Measurements from ENCODE around the gene CD79B.

Gene CD79B

DNA sequence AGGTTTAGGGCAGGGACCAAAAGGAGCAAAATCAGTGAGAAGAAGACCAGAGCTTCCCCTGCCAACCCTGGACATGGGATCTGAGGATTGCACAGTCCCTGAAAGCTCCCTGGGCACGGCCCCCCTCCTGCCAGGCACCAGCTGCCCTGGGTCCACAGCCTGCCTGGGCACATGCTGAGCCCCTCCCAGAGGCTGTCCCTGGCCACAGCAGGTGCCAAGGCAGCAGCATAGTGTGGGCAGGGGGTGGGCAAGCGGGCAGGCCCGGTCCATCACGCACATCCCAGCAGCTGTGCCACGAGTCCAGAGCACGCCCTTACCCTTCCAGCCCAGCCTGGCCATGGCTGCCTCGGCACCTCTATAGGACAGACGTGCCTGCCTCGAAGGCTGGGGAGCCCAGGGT lies 27.9 kb upstream of the CD79B start:
- in situ Hi-C loops (cut with HindIII; ENCODE audit: low pct_ligation_motif_present, low sequenced_read_pairs) = no loop called here
- Histone ChIP-seq H3K27ac (no peak overlapping the region), H3K4me3 (ENCODE audit: low read depth, low read length) (no peak overlapping the region), H3K27me3 (replicated peaks) (no peaks in the 10 kb centered on the region), H3K36me3 (replicated peaks) (no peaks in the 10 kb centered on the region)
- TF ChIP-seq, protein P1, sequence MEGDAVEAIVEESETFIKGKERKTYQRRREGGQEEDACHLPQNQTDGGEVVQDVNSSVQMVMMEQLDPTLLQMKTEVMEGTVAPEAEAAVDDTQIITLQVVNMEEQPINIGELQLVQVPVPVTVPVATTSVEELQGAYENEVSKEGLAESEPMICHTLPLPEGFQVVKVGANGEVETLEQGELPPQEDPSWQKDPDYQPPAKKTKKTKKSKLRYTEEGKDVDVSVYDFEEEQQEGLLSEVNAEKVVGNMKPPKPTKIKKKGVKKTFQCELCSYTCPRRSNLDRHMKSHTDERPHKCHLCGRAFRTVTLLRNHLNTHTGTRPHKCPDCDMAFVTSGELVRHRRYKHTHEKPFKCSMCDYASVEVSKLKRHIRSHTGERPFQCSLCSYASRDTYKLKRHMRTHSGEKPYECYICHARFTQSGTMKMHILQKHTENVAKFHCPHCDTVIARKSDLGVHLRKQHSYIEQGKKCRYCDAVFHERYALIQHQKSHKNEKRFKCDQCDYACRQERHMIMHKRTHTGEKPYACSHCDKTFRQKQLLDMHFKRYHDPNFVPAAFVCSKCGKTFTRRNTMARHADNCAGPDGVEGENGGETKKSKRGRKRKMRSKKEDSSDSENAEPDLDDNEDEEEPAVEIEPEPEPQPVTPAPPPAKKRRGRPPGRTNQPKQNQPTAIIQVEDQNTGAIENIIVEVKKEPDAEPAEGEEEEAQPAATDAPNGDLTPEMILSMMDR (IDR thresholded peaks at IDR 0.05; ENCODE audit: low read depth, low read length, missing control alignments) = no peak
- DNase-seq = no peak

DNA sequence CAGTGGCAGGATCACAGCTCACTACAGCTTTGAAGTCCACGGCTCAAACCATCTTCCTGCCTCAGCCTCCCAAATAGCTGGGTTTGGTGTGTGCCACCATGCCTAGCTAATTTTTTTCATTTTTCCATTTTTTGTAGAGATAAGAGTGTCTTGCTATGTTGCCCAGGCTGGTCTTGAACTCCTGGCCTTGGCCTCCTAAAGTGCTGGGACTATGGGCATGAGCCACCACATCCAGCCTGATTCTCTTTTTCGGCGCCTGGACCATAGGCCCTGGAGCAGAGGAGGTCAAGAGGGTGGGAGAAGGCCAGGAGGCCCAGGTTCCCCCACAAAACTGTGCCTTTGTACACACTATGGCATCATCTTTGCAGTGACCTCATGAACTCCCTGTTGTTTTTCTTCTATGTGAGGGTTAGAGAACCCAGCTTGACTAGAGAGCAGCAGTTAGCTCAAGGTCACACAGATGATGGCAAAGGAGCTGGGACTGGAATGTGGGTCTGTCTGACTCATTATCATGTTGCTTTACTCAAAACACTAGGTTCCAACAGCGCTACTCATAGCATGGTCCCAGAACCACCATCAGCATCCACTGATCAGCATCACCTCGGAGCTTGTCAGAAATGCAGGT lies 24.3 kb upstream of the CD79B start:
- no peak overlapping the region for H3K4me3 ChIP-seq (ENCODE audit: low read depth, low read length)
- DNase-seq = peak; percentile 49
- TF ChIP-seq, protein P1 (IDR thresholded peaks at IDR 0.05; ENCODE audit: low read depth, low read length, missing control alignments) = no peak

DNA sequence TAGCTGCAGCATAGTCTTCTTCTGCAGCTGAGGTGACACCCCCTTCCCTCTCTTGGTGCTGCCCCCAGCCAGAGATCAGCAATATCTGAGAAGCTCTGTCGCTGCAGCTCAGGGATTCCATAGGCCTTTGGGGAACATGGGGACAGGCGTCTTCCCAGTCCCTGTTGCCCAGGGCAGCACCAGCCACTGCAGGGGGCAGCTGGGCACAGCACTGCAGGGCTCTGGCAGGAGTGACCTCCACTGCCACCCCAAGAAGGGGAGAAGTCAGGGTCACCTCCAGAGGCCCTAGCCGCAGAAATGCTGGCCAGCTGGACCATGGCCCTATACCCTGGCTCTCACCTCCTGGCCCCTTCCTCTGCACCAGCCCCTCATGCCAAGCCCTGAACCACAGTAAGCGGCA lies 23.7 kb upstream of the CD79B start:
- in situ Hi-C loops (cut with HindIII; ENCODE audit: low pct_ligation_motif_present, low sequenced_read_pairs) = no loop called here
- Histone ChIP-seq H3K27me3 (replicated peaks) (peaks cover 2% of the 10 kb centered on the region), H3K4me3 (ENCODE audit: low read depth, low read length) (no peak overlapping the region), H3K27ac (no peak overlapping the region), H3K36me3 (replicated peaks) (no peaks in the 10 kb centered on the region)
- TF ChIP-seq, protein P1 (IDR thresholded peaks at IDR 0.05; ENCODE audit: low read depth, low read length, missing control alignments) = no peak
- no peak for DNase-seq

More for the DNA sequence above, 24.3 kb upstream of the CD79B start:
- in situ Hi-C loops (cut with HindIII; ENCODE audit: low pct_ligation_motif_present, low sequenced_read_pairs) = no loop called here
- Histone ChIP-seq H3K36me3 (replicated peaks) (no peaks in the 10 kb centered on the region), H3K27me3 (replicated peaks) (peaks cover 2% of the 10 kb centered on the region), H3K27ac (no peak overlapping the region)

DNA sequence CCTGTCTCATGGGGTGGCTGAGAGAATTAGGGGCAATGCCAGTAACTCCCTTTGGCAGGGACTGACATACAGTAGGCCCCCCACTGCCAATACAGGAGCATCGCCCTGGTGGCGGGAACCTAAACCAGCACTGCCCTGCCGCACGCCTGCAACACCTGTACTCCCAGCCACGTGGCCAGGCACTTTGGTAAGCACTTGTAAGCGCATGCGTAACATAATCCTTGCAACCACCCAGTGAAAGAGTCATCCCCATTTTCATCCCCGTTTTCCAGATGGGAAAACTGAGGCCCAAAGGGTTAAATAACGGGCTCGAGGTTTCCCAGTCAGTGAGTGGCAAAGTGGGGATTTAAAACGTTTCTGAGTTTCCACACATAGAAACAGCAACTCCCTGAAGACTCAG lies 23.1 kb upstream of the CD79B start:
- DNase-seq = no peak
- TF ChIP-seq, protein P1 (IDR thresholded peaks at IDR 0.05; ENCODE audit: low read depth, low read length, missing control alignments) = no peak
- no peaks in the 10 kb centered on the region for H3K36me3 ChIP-seq (replicated peaks)
- H3K27ac ChIP-seq = no peak overlapping the region
- H3K27me3 ChIP-seq (replicated peaks) = peaks cover 2% of the 10 kb centered on the region
- in situ Hi-C loops (cut with HindIII; ENCODE audit: low pct_ligation_motif_present, low sequenced_read_pairs) = no loop called here
- H3K4me3 ChIP-seq (ENCODE audit: low read depth, low read length) = no peak overlapping the region

DNA sequence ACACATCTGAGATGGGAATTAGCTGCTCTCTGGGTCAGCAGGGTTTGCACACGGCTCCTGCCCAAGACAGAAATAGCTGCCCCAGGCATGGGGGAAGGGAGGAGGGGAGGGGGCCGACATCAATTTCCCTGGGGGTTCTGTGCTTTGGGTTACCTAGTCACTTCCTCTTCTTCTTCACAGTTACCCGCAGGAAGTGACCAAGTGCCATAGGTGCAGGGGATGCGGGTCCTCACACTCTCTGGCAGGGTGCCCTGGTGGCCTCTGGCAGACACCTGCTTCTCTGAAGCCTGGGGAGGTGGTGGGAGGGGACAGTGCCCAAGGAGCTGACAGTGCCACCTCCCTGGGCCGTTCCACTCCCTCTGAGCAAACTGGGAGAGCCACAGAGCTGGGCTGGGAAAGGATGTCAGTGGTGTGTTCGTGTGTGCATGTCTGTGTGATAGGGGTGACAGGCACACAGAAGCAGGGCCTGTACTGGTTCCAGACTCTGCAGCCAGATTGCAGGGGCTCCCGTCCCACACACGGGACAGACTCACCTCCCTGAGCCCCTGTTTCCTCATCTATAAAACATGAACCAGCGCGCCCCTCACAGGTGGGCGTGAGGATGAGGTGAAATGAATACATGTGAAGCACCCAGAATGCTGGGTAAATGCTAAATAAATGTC lies 22.4 kb upstream of the CD79B start:
- no peak for DNase-seq
- H3K36me3 ChIP-seq (replicated peaks) = no peaks in the 10 kb centered on the region
- no peak overlapping the region for H3K27ac ChIP-seq
- in situ Hi-C loops (cut with HindIII; ENCODE audit: low pct_ligation_motif_present, low sequenced_read_pairs) = no loop called here
- peaks cover 5% of the 10 kb centered on the region for H3K27me3 ChIP-seq (replicated peaks)
- no peak overlapping the region for H3K4me3 ChIP-seq (ENCODE audit: low read depth, low read length)
- TF ChIP-seq, protein P1 (IDR thresholded peaks at IDR 0.05; ENCODE audit: low read depth, low read length, missing control alignments) = no peak

Data from brain microvascular endothelial cell (primary cell).